ENCODE results near the gene IQSEC1.

IQSEC1 gene

GRCh38 chr3:13010780-13011572 is 62.3 kb downstream of the IQSEC1 start:
- H3K4me3 ChIP-seq (replicated peaks in 1 of 2; ENCODE audit: low read depth in 2 of 2, low read length in 2 of 2): no peak overlapping the region

GRCh38 chr3:13009946-13010315 is 63.3 kb downstream of the IQSEC1 start:
- TF ChIP-seq CTCF (IDR thresholded peaks at IDR 0.05; ENCODE audit: low read depth, low read length): no peak
- DNase-seq (ENCODE audit: low read depth in 2 of 2): no peak
- H3K4me3 ChIP-seq (replicated peaks in 1 of 2; ENCODE audit: low read depth in 2 of 2, low read length in 2 of 2): no peak overlapping the region

More at GRCh38 chr3:13010780-13011572, 62.3 kb downstream of the IQSEC1 start:
- no peak for TF ChIP-seq CTCF (IDR thresholded peaks at IDR 0.05; ENCODE audit: low read depth, low read length)
- no peak for DNase-seq (ENCODE audit: low read depth in 2 of 2)

GRCh38 chr3:13009132-13009945 is 63.9 kb downstream of the IQSEC1 start:
- H3K4me3 ChIP-seq (replicated peaks in 1 of 2; ENCODE audit: low read depth in 2 of 2, low read length in 2 of 2): no peak overlapping the region
- no peak for TF ChIP-seq CTCF (IDR thresholded peaks at IDR 0.05; ENCODE audit: low read depth, low read length)
- no peak for DNase-seq (ENCODE audit: low read depth in 2 of 2)

GRCh38 chr3:13008155-13008995 is 64.9 kb downstream of the IQSEC1 start:
- TF ChIP-seq CTCF (IDR thresholded peaks at IDR 0.05; ENCODE audit: low read depth, low read length): no peak
- no peak for DNase-seq (ENCODE audit: low read depth in 2 of 2)
- no peak overlapping the region for H3K4me3 ChIP-seq (replicated peaks in 1 of 2; ENCODE audit: low read depth in 2 of 2, low read length in 2 of 2)

- H3K4me3 ChIP-seq (replicated peaks in 1 of 2; ENCODE audit: low read depth in 2 of 2, low read length in 2 of 2): no peak overlapping the region
- DNase-seq (ENCODE audit: low read depth in 2 of 2): no peak
- no peak for TF ChIP-seq CTCF (IDR thresholded peaks at IDR 0.05; ENCODE audit: low read depth, low read length)
These were observed 65.8 kb downstream of the IQSEC1 start for GRCh38 chr3:13007251-13007941.

Data from cardiac fibroblast (primary cell).